Psoas muscle (tissue), 8 donors: ENCODE measurements around the gene CACNB4. TPM values are rescaled to one million over a fixed set of nuclear protein-coding genes. Genes with fewer than 3 reads are reported as not detected.
"Not testable (repeated sequence)": the region's sequence is repeated elsewhere in the genome, so short reads cannot be mapped to it uniquely, and the experiment has no call there.

Source experiments
- ATAC-seq, 4 donors: fragments of 200-7000 bp; cut with Tn5 transposase; one replicate each; pipeline ENCODE4 v1.9.1; 2020; ENCODE audit warnings: moderate library complexity in 3 of 4, mild to moderate bottlenecking in 2 of 4
- DNase-seq, 2 donors: peaks; one replicate each; pipeline ENCODE4 v3.0.0-alpha.2; 2020
- H3K27ac ChIP-seq: fragments of 200-600 bp; one replicate; pipeline ENCODE4 v1.8.0; 2022
- H3K27me3 ChIP-seq, 3 donors: fragments of 200-600 bp in 1 of 3; one replicate each; pipeline versions ENCODE4 v1.6.1 to v1.8.0; 2013 to 2022; ENCODE audit warnings: low read length in 2 of 3, mild to moderate bottlenecking in 2 of 3, moderate library complexity in 1 of 3; ENCODE audit not compliant: insufficient read depth in 3 of 3
- H3K36me3 ChIP-seq, 2 donors: fragments of 200-600 bp in 1 of 2; one replicate each; pipeline versions ENCODE4 v1.6.1 to v1.8.0; 2013 to 2022; ENCODE audit warnings: low read depth in 1 of 2, mild to moderate bottlenecking in 1 of 2, moderate library complexity in 1 of 2; ENCODE audit not compliant: insufficient read depth in 1 of 2
- H3K4me1 ChIP-seq: fragments of 200-600 bp; one replicate; pipeline ENCODE4 v1.8.0; 2022
- H3K4me3 ChIP-seq: fragments of 200-600 bp; one replicate; pipeline ENCODE4 v1.8.0; 2022; ENCODE audit warnings: mild to moderate bottlenecking
- H3K9me3 ChIP-seq: fragments of 200-600 bp; one replicate; pipeline ENCODE4 v1.8.0; 2022
- CTCF ChIP-seq: fragments of 200-600 bp; IDR thresholded peaks from one replicate; pipeline ENCODE4 v1.8.0; 2022; ENCODE audit warnings: antibody characterized with exemption
- WGBS, 3 donors: extraction: QIAGEN DNeasy Blood & Tissue Kit; methylation state at CpG; one replicate each; pipeline versions ENCODE4 v1.1.6 to v1.1.7; 2013; 5-methylcytosine and 5-hydroxymethylcytosine counted together
- intact Hi-C, 2 donors: fragments of 100-400 bp; cut with DNase I; formaldehyde crosslinking; loops; one replicate each; pipeline versions ENCODE4 v1.11.0 to v1.14.2; 2022
- polyA plus RNA-seq, 3 donors: library from polyadenylated mRNA; stranded (reverse); fragments of 200-250 nt; gene quantifications; one replicate each; pipeline ENCODE4 v1.2.3, GENCODE V29; 2013
- total RNA-seq, 4 donors: library from RNA; stranded (reverse); fragmentation: NEBNext Ultra II Directional in 2 of 4; extraction: Animal tissue kit (Norgen Biotek cat#: 25700) in 2 of 4; gene quantifications; one replicate each; pipeline versions ENCODE4 v1.2.1 to v1.2.4, GENCODE V29; 2021 to 2023
- donor health status: healthy with polysubstance abuse.
- donor health status: DM: no; HTN: no; CAD: no; lungs with moderate emphysema.
- donor health status: Bipolar disorder and iron deficiency.
- donor health status: healthy.
- donor health status: DM: yes; HTN: yes; CAD: no.
- donor health status: DM: no; HTN: no; CAD: no.
- donor health status: DM: no; HTN: no; CAD: no.
- donor health status: DM: yes; HTN: yes; CAD: no.

The CACNB4 gene
- total and polyA plus RNA-seq, 7 donors: 0.10 to 1.1 (median 0.21) TPM

- 83 to 93% (median 92%) methylated on average over 2 of the region's 2 CpGs for WGBS, 3 donors
- DNase-seq (no peak), ATAC-seq (no peak)
- Histone ChIP-seq H3K36me3 (no peaks in the 10 kb centered on the region), H3K4me1 (no peaks in the 10 kb centered on the region), H3K9me3 (no peaks in the 10 kb centered on the region), H3K27ac (no peak overlapping the region), H3K4me3 (no peak overlapping the region), H3K27me3 (no peaks in the 10 kb centered on the region)
- intact Hi-C loops: no loop called here
- TF ChIP-seq CTCF: no peak
These were observed 103.7 kb downstream of the CACNB4 start for GRCh38 chr2:151995161-151995557.

GRCh38 chr2:151994178-151994577 lies 104.7 kb downstream of the CACNB4 start:
- ATAC-seq, H3K4me3 ChIP-seq, H3K4me1 ChIP-seq, H3K27ac ChIP-seq, H3K9me3 ChIP-seq, DNase-seq, intact Hi-C loops, H3K36me3 ChIP-seq, H3K27me3 ChIP-seq: not testable (repeated sequence)
- 94 to 96% (median 95%) methylated on average over 8 of the region's 8 CpGs for WGBS, 3 donors

GRCh38 chr2:151991010-151991409 lies 107.8 kb downstream of the CACNB4 start:
- Histone ChIP-seq H3K36me3 (no peaks in the 10 kb centered on the region), H3K27ac (no peak overlapping the region), H3K4me1 (no peaks in the 10 kb centered on the region), H3K9me3 (no peaks in the 10 kb centered on the region), H3K27me3 (no peaks in the 10 kb centered on the region), H3K4me3 (no peak overlapping the region)
- TF ChIP-seq CTCF: no peak
- 90 to 97% (median 96%) methylated on average over 1 of the region's 1 CpG for WGBS, 3 donors
- DNase-seq: no peak
- intact Hi-C loops: no loop called here
- no peak for ATAC-seq

GRCh38 chr2:151989378-151989777 lies 109.5 kb downstream of the CACNB4 start:
- H3K36me3 ChIP-seq: no peaks in the 10 kb centered on the region
- ATAC-seq (no peak), DNase-seq (no peak)
- no peak overlapping the region for H3K4me3 ChIP-seq
- no peaks in the 10 kb centered on the region for H3K27me3 ChIP-seq
- no peak overlapping the region for H3K27ac ChIP-seq
- no peaks in the 10 kb centered on the region for H3K9me3 ChIP-seq
- WGBS, 3 donors: 82 to 86% (median 85%) methylated on average over 3 of the region's 3 CpGs
- intact Hi-C loops: no loop called here
- no peaks in the 10 kb centered on the region for H3K4me1 ChIP-seq
- no peak for TF ChIP-seq CTCF

- H3K4me1 ChIP-seq: no peaks in the 10 kb centered on the region
- TF ChIP-seq CTCF: no peak
- no peaks in the 10 kb centered on the region for H3K27me3 ChIP-seq
- H3K36me3 ChIP-seq: no peaks in the 10 kb centered on the region
- no peak for DNase-seq
- WGBS, 3 donors: 81 to 90% (median 81%) methylated on average over 5 of the region's 5 CpGs
- intact Hi-C loops: no loop called here
- H3K9me3 ChIP-seq: no peaks in the 10 kb centered on the region
- H3K4me3 ChIP-seq: no peak overlapping the region
- H3K27ac ChIP-seq: no peak overlapping the region
- ATAC-seq: no peak
These were observed 111.4 kb downstream of the CACNB4 start for GRCh38 chr2:151987484-151987883.
